HCT116 (cell line): ENCODE results near the gene SPOP. TPM values are rescaled to one million over a fixed set of nuclear protein-coding genes. Genes with fewer than 3 reads are reported as not detected.

ENCODE experiments used
- ATAC-seq: fragments of 200-7000 bp; cut with Tn5 transposase; 2 replicates; pipeline ENCODE4 v1.9.1; 2020; ENCODE audit warnings: mild to moderate bottlenecking, moderate library complexity
- BruUV-seq: library from RNA; stranded (reverse); fragments of 400-500 nt; replicated peaks from 2 replicates; lab custom pipeline; 2021; lab: Mats Ljungman, UMichigan
- CTCF ChIA-PET: fragments of 300-600 bp; sonication (Branson Sonifier 250); formaldehyde crosslinking; loops from one replicate; lab custom pipeline; 2021; ENCODE audit warnings: antibody characterized with exemption; lab: Charles Lee
- POLR2A ChIA-PET: fragments of 300-600, 350-600 bp; sonication (Branson Sonifier 250); formaldehyde crosslinking; loops from one replicate; lab custom pipeline; 2021; ENCODE audit warnings: antibody characterized with exemption; lab: Charles Lee
- RAD21 ChIA-PET, 2 experiments: fragments of 300-600 bp; sonication (Branson Sonifier 250); formaldehyde crosslinking; loops; one replicate each; lab custom pipeline; 2023; ENCODE audit warnings: low total read pairs in 2 of 2; ENCODE audit not compliant: uncharacterized antibody in 2 of 2, unreplicated experiment in 2 of 2, low non-redundant PET in 1 of 2; lab: Charles Lee
- DNase-seq: peaks from one replicate; pipeline ENCODE4 v3.0.0-alpha.2; 2010; ENCODE audit warnings: low read depth, low spot score
- H2AFZ ChIP-seq: fragments of 200-600 bp; shearing (Covaris generic), sonication (generic); 2 replicates; pipeline ENCODE4 v1.6.1; 2017; ENCODE audit warnings: low read depth, mixed run types, mixed read lengths, antibody characterized with exemption, low read length; ENCODE audit not compliant: poor library complexity, severe bottlenecking
- H3K27ac ChIP-seq: 2 replicates; pipeline ENCODE4 v1.5.1; 2012; ENCODE audit warnings: low read depth, low read length
- H3K27me3 ChIP-seq: fragments of 200-600 bp; sonication (generic); 2 replicates; pipeline ENCODE4 v1.6.1; 2016; ENCODE audit warnings: mixed run types, low read length, mixed read lengths; ENCODE audit not compliant: insufficient read depth
- H3K36me3 ChIP-seq, 2 experiments: fragments of 200-500 bp in 1 of 2; fragments of 200-600 bp in 1 of 2; sonication (Bioruptor generic) in 1 of 2; sonication (generic) in 1 of 2; 2 replicates each; pipeline versions ENCODE4 v1.5.1 to v1.6.1; 2014 to 2016; ENCODE audit warnings: low read length in 2 of 2, inconsistent platforms in 1 of 2, mixed read lengths in 1 of 2, mixed run types in 1 of 2; ENCODE audit not compliant: insufficient read depth in 2 of 2, control insufficient read depth in 1 of 2
- H3K4me1 ChIP-seq, 2 experiments: fragments of 200-600 bp in 1 of 2; sonication (generic) in 1 of 2; 2 replicates each; pipeline versions ENCODE4 v1.5.1 to v1.6.1; 2012 to 2017; ENCODE audit warnings: low read length in 2 of 2, inconsistent platforms in 1 of 2, mild to moderate bottlenecking in 1 of 2, mixed read lengths in 1 of 2, mixed run types in 1 of 2, moderate library complexity in 1 of 2; ENCODE audit not compliant: insufficient read depth in 2 of 2, control insufficient read depth in 1 of 2
- H3K4me2 ChIP-seq: fragments of 200-600 bp; sonication (generic); 2 replicates; pipeline ENCODE4 v1.6.1; 2017; ENCODE audit warnings: mixed run types, low read length, mixed read lengths
- H3K4me3 ChIP-seq, 2 experiments: fragments of 200-600 bp in 1 of 2; sonication (generic) in 1 of 2; replicated peaks in 1 of 2; 2 replicates each; pipeline ENCODE4 v1.5.1; 2011 to 2016; ENCODE audit warnings: low read length in 2 of 2, control low read depth in 1 of 2, low read depth in 1 of 2, mild to moderate bottlenecking in 1 of 2, mixed read lengths in 1 of 2, mixed run types in 1 of 2
- H3K79me2 ChIP-seq: fragments of 200-600 bp; sonication (generic); 2 replicates; pipeline ENCODE4 v1.6.1; 2017; ENCODE audit warnings: mild to moderate bottlenecking, mixed run types, low read length, moderate library complexity, mixed read lengths; ENCODE audit not compliant: insufficient read depth
- H3K9ac ChIP-seq: fragments of 200-600 bp; sonication (generic); 2 replicates; pipeline ENCODE4 v1.6.1; 2016; ENCODE audit warnings: low read length, mixed read lengths
- H3K9me2 ChIP-seq: fragments of 200-600 bp; sonication (generic), shearing (Covaris generic); 2 replicates; pipeline ENCODE4 v1.6.1; 2017; ENCODE audit warnings: mixed run types, mild to moderate bottlenecking, moderate library complexity; ENCODE audit not compliant: insufficient read depth
- H3K9me3 ChIP-seq, 2 experiments: fragments of 200-500 bp in 1 of 2; fragments of 200-600 bp in 1 of 2; sonication (Bioruptor generic) in 1 of 2; sonication (generic) in 1 of 2; 2 replicates each; pipeline ENCODE4 v1.6.1; 2014 to 2017; ENCODE audit warnings: low read length in 2 of 2, mixed read lengths in 2 of 2, inconsistent platforms in 1 of 2, low read depth in 1 of 2, mild to moderate bottlenecking in 1 of 2, mixed run types in 1 of 2, moderate library complexity in 1 of 2; ENCODE audit not compliant: control insufficient read depth in 1 of 2, insufficient read depth in 1 of 2
- H4K20me1 ChIP-seq: fragments of 200-600 bp; sonication (generic), shearing (Covaris generic); 2 replicates; pipeline ENCODE4 v1.6.1; 2017; ENCODE audit warnings: mixed run types, mild to moderate bottlenecking, moderate library complexity; ENCODE audit not compliant: insufficient read depth
- CTCF ChIP-seq, 3 experiments: fragments of 200-600 bp in 1 of 3; sonication (generic) in 1 of 3; IDR thresholded peaks in 2 of 3; conservative IDR thresholded peaks in 1 of 3; 2 replicates each; pipeline ENCODE4 v1.5.1; 2012 to 2017; ENCODE audit warnings: low read depth in 2 of 3, low read length in 2 of 3, antibody characterized with exemption in 1 of 3, borderline replicate concordance in 1 of 3, control low read depth in 1 of 3, mild to moderate bottlenecking in 1 of 3, mixed read lengths in 1 of 3, mixed run types in 1 of 3, moderate library complexity in 1 of 3; ENCODE audit not compliant: insufficient read depth in 1 of 3
- EZH2 ChIP-seq: fragments of 200-600 bp; sonication (generic); IDR thresholded peaks from 2 replicates; pipeline ENCODE4 v1.6.1; 2017; ENCODE audit warnings: antibody characterized with exemption, mixed run types
- EZH2phosphoT487 ChIP-seq: fragments of 200-600 bp; IDR thresholded peaks from 2 replicates; pipeline ENCODE4 v1.6.1; 2018; ENCODE audit warnings: antibody characterized with exemption, borderline replicate concordance
- JUND ChIP-seq: IDR thresholded peaks from 2 replicates; pipeline ENCODE4 v1.6.1; 2012
- MAX ChIP-seq: IDR thresholded peaks from 2 replicates; pipeline ENCODE4 v1.6.1; 2012
- POLR2A ChIP-seq: IDR thresholded peaks from 2 replicates; pipeline ENCODE4 v1.7.0; 2011; ENCODE audit warnings: borderline replicate concordance; ENCODE audit not compliant: insufficient read depth, insufficient read length; ENCODE audit errors: extremely low read depth
- RAD21 ChIP-seq: IDR thresholded peaks from 2 replicates; pipeline ENCODE4 v1.6.1; 2012; ENCODE audit warnings: low read depth, mild to moderate bottlenecking
- SIN3A ChIP-seq: IDR thresholded peaks from 2 replicates; pipeline ENCODE4 v1.6.1; 2012; ENCODE audit warnings: low read depth
- SP1 ChIP-seq: IDR thresholded peaks from 2 replicates; pipeline ENCODE4 v1.6.1; 2012; ENCODE audit warnings: low read depth
- TCF7L2 ChIP-seq: IDR thresholded peaks from 2 replicates; pipeline ENCODE4 v1.7.0; 2011; ENCODE audit warnings: borderline replicate concordance, inconsistent platforms; ENCODE audit not compliant: insufficient read depth, insufficient read length; ENCODE audit errors: extremely low read depth
- ZFX ChIP-seq: fragments of 450-650 bp; IDR thresholded peaks from 2 replicates; pipeline ENCODE4 v1.6.1; 2017
- intact Hi-C: fragments of 100-400 bp; cut with micrococcal nuclease; formaldehyde crosslinking; loops from 2 replicates; pipeline ENCODE4 v1.10.0; 2022
- total RNA-seq: library from RNA; stranded (reverse); gene quantifications from one replicate; pipeline ENCODE4 v1.2.1, GENCODE V29; 2021; ENCODE audit not compliant: unreplicated experiment

SPOP gene
- total RNA-seq, 1 experiment from 2014 or later: 85.1 TPM

GRCh38 chr17:49564638-49565037 lies 113.3 kb downstream of the SPOP start:
- Histone ChIP-seq H4K20me1 (no peaks in the 10 kb centered on the region), H3K9ac (no peak overlapping the region), H3K27me3 (no peaks in the 10 kb centered on the region), H3K79me2 (no peaks in the 10 kb centered on the region)
- POLR2A ChIA-PET: no interaction called here
- no peak for TF ChIP-seq EZH2phosphoT487
- TF ChIP-seq TCF7L2: no peak
- no peak for TF ChIP-seq SIN3A
- no peak for TF ChIP-seq JUND
- TF ChIP-seq MAX: no peak
- TF ChIP-seq ZFX: no peak
- no peak for TF ChIP-seq POLR2A
- TF ChIP-seq EZH2: no peak
- TF ChIP-seq, all 23 proteins: peak for 0
- DNase-seq (no peak), ATAC-seq (no peak)
- Histone ChIP-seq H3K36me3 (no peaks in the 10 kb centered on the region), H3K9me2 (no peaks in the 10 kb centered on the region), H3K4me1 (peaks cover 0 to 14% of the 10 kb centered on the region in 2 experiments; a peak in 3 of 4 replicates), H3K27ac (no peak overlapping the region), H3K9me3 (no peaks in the 10 kb centered on the region), H3K4me2 (no peak overlapping the region), H3K4me3 (no peak overlapping the region), H2AFZ (no peak overlapping the region)
- ChIA-PET CTCF (interaction anchor here (0.6 to 2.5 kb wide), 4 partner anchors 9 to 135 kb away, joined by 3 to 20 read pairs (median 8); no protein-coding TSS in a partner anchor), RAD21 (interaction anchor here in 1 of 2 experiments (0.7 kb wide), 1 partner anchor 68 kb away, joined by 3 read pairs; no protein-coding TSS in a partner anchor)
- intact Hi-C loops: loop anchor here (5.0 kb wide), 1 partner anchor 633 kb away; no protein-coding TSS in a partner anchor
- no TSS peak for BruUV-seq

GRCh38 chr17:49557312-49558024 lies 120.4 kb downstream of the SPOP start:
- H2AFZ ChIP-seq: peak overlapping the region; percentile 30
- ChIA-PET CTCF (interaction anchor here (0.6 to 3.8 kb wide), 51 partner anchors 8 to 560 kb away, joined by 3 to 81 read pairs (median 4); partner anchors contain the start of genes FAM117A, KAT7, PHB1 and SLC35B1), POLR2A (interaction anchor here (0.6 to 1.0 kb wide), 6 partner anchors 8 to 440 kb away, joined by 3 to 4 read pairs (median 3); partner anchors contain the start of gene PHB1), RAD21 (interaction anchor here (0.5 to 1.7 kb wide), 9 partner anchors 122 to 192 kb away, joined by 3 to 5 read pairs (median 3); partner anchors contain the start of gene PHB1 (in 2 of the 2))
- TF ChIP-seq CTCF (IDR thresholded peaks at IDR 0.05 in 2 of 3, conservative IDR thresholded peaks at IDR 0.05 in 1 of 3; ENCODE audit: borderline replicate concordance in 1 of 3, insufficient read depth in 1 of 3, low read depth in 2 of 3, low read length in 2 of 3): peak; percentile 85 to 91 (median 88)
- peak; percentile 85 for TF ChIP-seq RAD21
- TF ChIP-seq SP1: no peak
- ATAC-seq (peak; percentile 81), DNase-seq (peak; percentile 85)
- H3K79me2 ChIP-seq: no peaks in the 10 kb centered on the region
- H3K27ac ChIP-seq: no peak overlapping the region
- H3K9me3 ChIP-seq: no peaks in the 10 kb centered on the region
- no peak overlapping the region for H3K9ac ChIP-seq
- no peaks in the 10 kb centered on the region for H3K27me3 ChIP-seq
- H3K4me1 ChIP-seq: peaks cover 0 to 17% of the 10 kb centered on the region in 2 experiments; a peak in 1 of 4 replicates
- no TSS peak for BruUV-seq
- H4K20me1 ChIP-seq: no peaks in the 10 kb centered on the region
- no peak overlapping the region for H3K4me3 ChIP-seq
- intact Hi-C loops: loop anchor here (1.0 to 2.0 kb wide), 2 partner anchors 149 to 286 kb away; no protein-coding TSS in a partner anchor
- H3K9me2 ChIP-seq: no peaks in the 10 kb centered on the region
- no peaks in the 10 kb centered on the region for H3K36me3 ChIP-seq
- peak overlapping the region; percentile 3; the same call in 1 of the 2 replicates for H3K4me2 ChIP-seq
